K562 (cell line): ENCODE data around the gene CEP128. TPM values are rescaled to one million over a fixed set of nuclear protein-coding genes. Genes with fewer than 3 reads are reported as not detected.

Experiments
- ATAC-seq: fragments of 200-7000 bp; cut with Tn5 transposase; 3 replicates; pipeline ENCODE4 v1.9.1; 2020; ENCODE audit warnings: moderate library complexity
- BruUV-seq: library from RNA; stranded (reverse); fragments of 400-500 nt; replicated peaks from 2 replicates; lab custom pipeline; 2021; lab: Mats Ljungman, UMichigan
- CTCF ChIA-PET: fragments of 300-600 bp; formaldehyde crosslinking; extraction: SDS; loops from one replicate; lab custom pipeline; 2021; ENCODE audit warnings: low intra/inter-chr PET ratio; lab: Yijun Ruan, JAX
- POLR2A ChIA-PET: fragments of 300-600, 350-650 bp; sonication (Branson Sonifier 250); formaldehyde crosslinking; extraction: SDS; loops from one replicate; lab custom pipeline; 2021; ENCODE audit warnings: antibody characterized with exemption, inconsistent platforms; lab: Yijun Ruan, JAX
- DNase-seq, 4 experiments: peaks; one replicate each; pipeline versions ENCODE4 v3.0.0 to v3.0.0-alpha.2; 2011 to 2018; ENCODE audit warnings: low spot score in 3 of 4, mixed read lengths in 3 of 4; ENCODE audit errors: extremely low read depth in 1 of 4
- FAIRE-seq: peaks from 2 replicates; lab custom pipeline; 2011; peaks lifted over from hg19 to GRCh38; lab: Jason Lieb, UNC
- H2AFZ ChIP-seq: 2 replicates; pipeline ENCODE4 v1.6.0; 2011; ENCODE audit warnings: low read depth, low read length, control low read depth, inconsistent platforms
- H3K27ac ChIP-seq: fragments of 200-600 bp; 3 replicates; pipeline ENCODE4 v1.8.0; 2011; ENCODE audit warnings: low read depth, mild to moderate bottlenecking, control low read depth, inconsistent platforms, low read length, moderate library complexity, mixed read lengths; ENCODE audit errors: extremely low read depth
- H3K27me3 ChIP-seq, 2 experiments: fragments of 300-600 bp in 1 of 2; 2 replicates in 1 of 2; 3 replicates in 1 of 2; pipeline versions ENCODE4 v1.6.0 to v1.8.0; 2011; ENCODE audit warnings: inconsistent platforms in 2 of 2, low read length in 2 of 2, mild to moderate bottlenecking in 1 of 2, mixed read lengths in 1 of 2, moderate library complexity in 1 of 2; ENCODE audit not compliant: control insufficient read depth in 2 of 2, insufficient read depth in 2 of 2
- H3K36me3 ChIP-seq: fragments of 300-600 bp; 3 replicates; pipeline ENCODE4 v1.8.0; 2011; ENCODE audit warnings: mild to moderate bottlenecking, low read length, inconsistent platforms; ENCODE audit not compliant: control insufficient read depth, insufficient read depth
- H3K4me1 ChIP-seq, 2 experiments: fragments of 200-600 bp in 1 of 2; replicated peaks in 1 of 2; 2 replicates in 1 of 2; 3 replicates in 1 of 2; pipeline versions ENCODE4 v1.5.1 to v1.8.0; 2011; ENCODE audit warnings: inconsistent platforms in 2 of 2, low read length in 2 of 2, mild to moderate bottlenecking in 1 of 2, mixed read lengths in 1 of 2, moderate library complexity in 1 of 2; ENCODE audit not compliant: control insufficient read depth in 2 of 2, insufficient read depth in 2 of 2
- H3K4me2 ChIP-seq: 2 replicates; pipeline ENCODE4 v1.6.1; 2011; ENCODE audit warnings: low read length, control low read depth, inconsistent platforms, mixed read lengths; ENCODE audit not compliant: insufficient read depth
- H3K4me3 ChIP-seq: fragments of 200-600 bp; sonication (generic), shearing (Covaris generic); 2 replicates; pipeline ENCODE4 v1.5.1; 2016; ENCODE audit warnings: control low read depth, inconsistent platforms
- H3K79me2 ChIP-seq: fragments of 200-600 bp; 3 replicates; pipeline ENCODE4 v1.8.0; 2011; ENCODE audit warnings: low read length, inconsistent platforms; ENCODE audit not compliant: control insufficient read depth, insufficient read depth
- H3K9ac ChIP-seq, 2 experiments: 2 replicates each; pipeline versions ENCODE4 v1.6.0 to v1.6.1; 2011; ENCODE audit warnings: low read depth in 2 of 2, low read length in 2 of 2, control low read depth in 1 of 2, inconsistent platforms in 1 of 2, mild to moderate bottlenecking in 1 of 2, mixed read lengths in 1 of 2; ENCODE audit not compliant: insufficient read depth in 1 of 2
- H3K9me1 ChIP-seq: one replicate; pipeline ENCODE4 v1.6.0; 2011; ENCODE audit warnings: inconsistent platforms, mild to moderate bottlenecking, low read length, moderate library complexity; ENCODE audit not compliant: control insufficient read depth, insufficient read depth
- H3K9me3 ChIP-seq: replicated peaks from 2 replicates; pipeline ENCODE4 v1.5.1; 2011; ENCODE audit warnings: low read depth, low read length, inconsistent platforms; ENCODE audit not compliant: control insufficient read depth, insufficient read depth
- H4K20me1 ChIP-seq: replicated peaks from 2 replicates; pipeline ENCODE4 v1.6.1; 2011; ENCODE audit warnings: low read length, inconsistent platforms, mixed read lengths; ENCODE audit not compliant: control insufficient read depth, insufficient read depth
- C11orf30 ChIP-seq: fragments of 450-650 bp; IDR thresholded peaks from 2 replicates; pipeline ENCODE4 v1.6.1; 2016; ENCODE audit warnings: low read depth, mild to moderate bottlenecking
- GTF2B ChIP-seq: IDR thresholded peaks from 2 replicates; pipeline ENCODE4 v1.6.1; 2011; ENCODE audit not compliant: insufficient read length; ENCODE audit errors: extremely low read depth
- JUN ChIP-seq, 2 experiments: sonication (generic) in 1 of 2; formaldehyde crosslinking in 1 of 2; IDR thresholded peaks; 2 replicates each; pipeline versions ENCODE4 v1.6.1 to v1.8.0; 2012 to 2022; ENCODE audit warnings: borderline replicate concordance in 2 of 2, mild to moderate bottlenecking in 2 of 2, improper control_type of control experiment in 1 of 2, low read depth in 1 of 2, low read length in 1 of 2, missing genetic modification reagents in 1 of 2
- MAFF ChIP-seq: IDR thresholded peaks from 2 replicates; pipeline ENCODE4 v1.6.1; 2012; ENCODE audit warnings: low read length, improper control_type of control experiment
- TCF15 ChIP-seq: fragments of 250-450 bp; sonication (Bioruptor Pico); IDR thresholded peaks from 2 replicates; pipeline ENCODE4 v1.8.0; 2022; ENCODE audit warnings: moderate library complexity, mild to moderate bottlenecking, inconsistent platforms
- ZBTB8A ChIP-seq: fragments of 450-650 bp; IDR thresholded peaks from 2 replicates; pipeline ENCODE4 v1.6.1; 2018; ENCODE audit warnings: mild to moderate bottlenecking, moderate library complexity; ENCODE audit not compliant: partially characterized antibody
- ZFP1 ChIP-seq: fragments of 450-650 bp; formaldehyde crosslinking; IDR thresholded peaks from 2 replicates; pipeline ENCODE4 v1.4.0; 2020; ENCODE audit warnings: mild to moderate bottlenecking, mixed read lengths
- ZNF316 ChIP-seq: fragments of 450-650 bp; IDR thresholded peaks from 2 replicates; pipeline ENCODE4 v1.6.1; 2016
- ZNF449 ChIP-seq: fragments of 250-450 bp; sonication (Bioruptor Pico); IDR thresholded peaks from 2 replicates; pipeline ENCODE4 v1.8.0; 2022; ENCODE audit warnings: moderate library complexity, mild to moderate bottlenecking, inconsistent platforms
- WGBS: fragments of 100-300 bp; shearing (Covaris generic); methylation state at CpG from one replicate; pipeline ENCODE4 v1.1.6; 2016; ENCODE audit warnings: low coverage, mixed read lengths; ENCODE audit not compliant: insufficient coverage; ENCODE audit errors: missing lambda C conversion rate; 5-methylcytosine and 5-hydroxymethylcytosine counted together
- in situ Hi-C: fragments of 300-500 bp; cut with MboI; formaldehyde crosslinking; loops from 4 replicates; pipeline ENCODE4 v1.15.0; 2018; ENCODE audit warnings: inconsistent platforms, mixed read lengths
- intact Hi-C: fragments of 100-400 bp; cut with micrococcal nuclease; formaldehyde crosslinking; loops from 2 replicates; pipeline ENCODE4 v1.14.2; 2022
- polyA plus RNA-seq, 8 experiments: library from polyadenylated mRNA; depleted of rRNA in 4 of 8; stranded (reverse) in 5 of 8; unstranded in 3 of 8; fragments of >200 nt; fragmentation: Nextera tagmentation in 2 of 8; fragmentation: Illumina TruSeq in 1 of 8; extraction: Ambion mirVana in 2 of 8; extraction: Trizol in 1 of 8; gene quantifications; 2 replicates each; pipeline versions ENCODE4 v1.2.1 to v1.2.3, GENCODE V29; 2011 to 2014; ENCODE audit warnings: inconsistent platforms in 1 of 8, missing spikeins in 1 of 8
- total RNA-seq, 7 experiments: library from RNA; depleted of rRNA in 6 of 7; stranded (reverse); fragments of >200 nt in 6 of 7; fragmentation: Illumina TruSeq in 2 of 7; extraction: Trizol in 2 of 7; gene quantifications; 2 replicates each; pipeline versions ENCODE4 v1.2.1 to v1.2.3, GENCODE V29; 2011 to 2021; ENCODE audit warnings: low replicate concordance in 1 of 7

Gene CEP128
- total and polyA plus RNA-seq, 9 of the 15 experiments (the other 6 are each of a cell fraction or from before 2014, with no cell fraction given): 2.3 to 9.2 (median 4.6) TPM

- Histone ChIP-seq H3K79me2 (no peaks in the 10 kb centered on the region), H3K4me2 (peak within 1 kb of the TSS; percentile 75), H3K27me3 (peaks cover 0 to 5% of the 10 kb centered on the region in 2 experiments; a peak in 1 of 5 replicates), H3K36me3 (no peaks in the 10 kb centered on the region)
- FAIRE-seq (no peak), ATAC-seq (peak; percentile 45)
- 26% methylated on average over 19 of the region's 21 CpGs for WGBS
- TF ChIP-seq C11orf30 (no peak), MAFF (no peak), ZBTB8A (no peak), ZNF449 (CRISPR knock-in tag) (no peak), GTF2B (no peak), JUN (IDR thresholded peaks at IDR 0.05; ENCODE audit: borderline replicate concordance, low read depth, low read length) (no peak), JUN (CRISPR knock-in tag; IDR thresholded peaks at IDR 0.05; ENCODE audit: borderline replicate concordance) (no peak), ZNF316 (no peak), ZFP1 (CRISPR knock-in tag) (no peak), TCF15 (CRISPR knock-in tag) (no peak)
- TF ChIP-seq, all 486 proteins: peak for 0
- peak in 2 of 4 experiments; percentile 4 to 8 for DNase-seq
- intact Hi-C loops (loop anchor here (2.0 to 10.0 kb wide), 3 partner anchors 107 to 509 kb away; no protein-coding TSS in a partner anchor), in situ Hi-C loops (loop anchor here (5.0 kb wide), 1 partner anchor 107 kb away; no protein-coding TSS in a partner anchor)
- no TSS peak for BruUV-seq
- Histone ChIP-seq H3K4me3 (peak within 1 kb of the TSS; percentile 51), H3K4me1 (peaks cover 0 to 9% of the 10 kb centered on the region in 2 experiments; a peak in 3 of 5 replicates), H3K9me3 (no peaks in the 10 kb centered on the region), H2AFZ (peak within 1 kb of the TSS; percentile 93), H3K9ac (peak within 1 kb of the TSS; percentile 34 to 91; a peak in 3 of 4 replicates), H3K27ac (no peak within 1 kb of the TSS), H4K20me1 (no peaks in the 10 kb centered on the region), H3K9me1 (no peaks in the 10 kb centered on the region)
- ChIA-PET POLR2A (interaction anchor here (1.2 kb wide), 1 partner anchor 9 kb away, joined by 5 read pairs; no protein-coding TSS in a partner anchor), CTCF (interaction anchor here (1.2 to 1.8 kb wide), 2 partner anchors 32 to 215 kb away, joined by 5 to 11 read pairs; no protein-coding TSS in a partner anchor)
Measured at GRCh38 chr14:80955416-80955941, 13.9 kb upstream of the CEP128 start, which contains the start of gene TSHR. TSS of gene TSHR (plus strand) at chr14:80955621. CDS start at chr14:80955681, 60 bp downstream.
